CD4-positive, alpha-beta T cell treated with Interferon gamma for 1 hour (primary cell): ENCODE measurements around the gene MDGA2.

Source experiments
- DNase-seq: peaks from one replicate; pipeline ENCODE4 v3.0.0-alpha.2; 2020

MDGA2 gene

GRCh38 chr14:47483449-47483848 is 192.0 kb downstream of the MDGA2 start:
- DNase-seq: no peak

GRCh38 chr14:47471075-47471474 is 204.3 kb downstream of the MDGA2 start:
- no peak for DNase-seq

- DNase-seq: no peak
Observed at GRCh38 chr14:47466916-47467315, 208.5 kb downstream of the MDGA2 start.

- DNase-seq: no peak
Observed at GRCh38 chr14:47454025-47454424, 221.4 kb downstream of the MDGA2 start.

- no peak for DNase-seq
Observed at GRCh38 chr14:47447076-47447475, 228.3 kb downstream of the MDGA2 start.

GRCh38 chr14:47442211-47442610 is 233.2 kb downstream of the MDGA2 start:
- DNase-seq: no peak

GRCh38 chr14:47439953-47440352 is 235.5 kb downstream of the MDGA2 start:
- no peak for DNase-seq

- no peak for DNase-seq
Observed at GRCh38 chr14:47438650-47439140, 236.7 kb downstream of the MDGA2 start.

GRCh38 chr14:47435331-47435965 is 240.0 kb downstream of the MDGA2 start:
- DNase-seq: no peak

- DNase-seq: no peak
Observed at GRCh38 chr14:47427629-47428028, 247.8 kb downstream of the MDGA2 start.

GRCh38 chr14:47425302-47425701 is 250.1 kb downstream of the MDGA2 start:
- DNase-seq: no peak

GRCh38 chr14:47422191-47422590 is 253.2 kb downstream of the MDGA2 start:
- no peak for DNase-seq

GRCh38 chr14:47411523-47411922 is 263.9 kb downstream of the MDGA2 start:
- DNase-seq: no peak

GRCh38 chr14:47392326-47392725 is 283.1 kb downstream of the MDGA2 start:
- no peak for DNase-seq

- DNase-seq: no peak
Observed at GRCh38 chr14:47390831-47391504, 284.4 kb downstream of the MDGA2 start.

GRCh38 chr14:47389535-47389934 is 285.9 kb downstream of the MDGA2 start:
- DNase-seq: no peak

- no peak for DNase-seq
Observed at GRCh38 chr14:47366006-47366405, 309.4 kb downstream of the MDGA2 start.

GRCh38 chr14:47365233-47365632 is 310.2 kb downstream of the MDGA2 start:
- DNase-seq: no peak

GRCh38 chr14:47353186-47353585 is 322.2 kb downstream of the MDGA2 start:
- no peak for DNase-seq

GRCh38 chr14:47346849-47347248 is 328.6 kb downstream of the MDGA2 start:
- DNase-seq: no peak

- no peak for DNase-seq
Observed at GRCh38 chr14:47345016-47345415, 330.4 kb downstream of the MDGA2 start.

- no peak for DNase-seq
Observed at GRCh38 chr14:47332939-47333338, 342.5 kb downstream of the MDGA2 start.

GRCh38 chr14:47332106-47332505 is 343.3 kb downstream of the MDGA2 start:
- DNase-seq: no peak

GRCh38 chr14:47328376-47328775 is 347.0 kb downstream of the MDGA2 start:
- no peak for DNase-seq

- no peak for DNase-seq
Observed at GRCh38 chr14:47327336-47327735, 348.1 kb downstream of the MDGA2 start.
